NCI-H2227 (cell line): ENCODE results near the gene XPNPEP2.
"Not testable (repeated sequence)": the region's sequence is repeated elsewhere in the genome, so short reads cannot be mapped to it uniquely, and the experiment has no call there.

Experiments
- DNase-seq: peaks from one replicate; lab custom pipeline; 2025; ENCODE audit not compliant: unreplicated experiment; lab: John Stamatoyannopoulos, UW

XPNPEP2 gene

GRCh38 chrX:129719931-129720530 lies 18.7 kb upstream of the XPNPEP2 start:
- DNase-seq: no peak

- DNase-seq: no peak
Observed at GRCh38 chrX:129720741-129721140, 18.0 kb upstream of the XPNPEP2 start.

GRCh38 chrX:129721414-129721813 lies 17.4 kb upstream of the XPNPEP2 start:
- DNase-seq: no peak

GRCh38 chrX:129721870-129722269 lies 16.9 kb upstream of the XPNPEP2 start:
- no peak for DNase-seq

GRCh38 chrX:129723511-129723910 lies 15.3 kb upstream of the XPNPEP2 start:
- DNase-seq: no peak

GRCh38 chrX:129724754-129725153 lies 14.0 kb upstream of the XPNPEP2 start:
- no peak for DNase-seq

GRCh38 chrX:129726307-129727111 lies 12.3 kb upstream of the XPNPEP2 start:
- peak; percentile 78 for DNase-seq

- DNase-seq: no peak
Observed at GRCh38 chrX:129728061-129728460, 10.7 kb upstream of the XPNPEP2 start.

- no peak for DNase-seq
Observed at GRCh38 chrX:129731228-129731627, 7.6 kb upstream of the XPNPEP2 start.

- no peak for DNase-seq
Observed at GRCh38 chrX:129732857-129733256, 5.9 kb upstream of the XPNPEP2 start.

GRCh38 chrX:129733335-129733734 lies 5.4 kb upstream of the XPNPEP2 start:
- DNase-seq: no peak

- no peak for DNase-seq
Observed at GRCh38 chrX:129736491-129736890, 2.3 kb upstream of the XPNPEP2 start.

GRCh38 chrX:129737916-129738315 lies 863 bp upstream of the XPNPEP2 start:
- DNase-seq: no peak

GRCh38 chrX:129739578-129739977 lies 799 bp downstream of the XPNPEP2 start:
- DNase-seq: no peak

GRCh38 chrX:129741880-129742758 lies 3.3 kb downstream of the XPNPEP2 start:
- peak; percentile 37 for DNase-seq

- DNase-seq: not testable (repeated sequence)
Observed at GRCh38 chrX:129742759-129743152, 4.0 kb downstream of the XPNPEP2 start.

GRCh38 chrX:129743821-129744220 lies 5.0 kb downstream of the XPNPEP2 start:
- no peak for DNase-seq

GRCh38 chrX:129744861-129745321 lies 6.1 kb downstream of the XPNPEP2 start:
- no peak for DNase-seq

GRCh38 chrX:129746557-129747470 lies 8.0 kb downstream of the XPNPEP2 start:
- no peak for DNase-seq

- DNase-seq: no peak
Observed at GRCh38 chrX:129747533-129747932, 8.8 kb downstream of the XPNPEP2 start.
